NB4 (cell line): Measurements from ENCODE around the gene HARS2.
"Not testable (repeated sequence)": the region's sequence is repeated elsewhere in the genome, so short reads cannot be mapped to it uniquely, and the experiment has no call there.

ENCODE experiments used
- DNase-seq: peaks from one replicate; pipeline ENCODE4 v3.0.0; 2010; ENCODE audit warnings: low read depth
- H3K4me3 ChIP-seq: one replicate; pipeline ENCODE4 v1.5.1; 2011; ENCODE audit warnings: mild to moderate bottlenecking, low read depth, low read length, moderate library complexity
- MAX ChIP-seq: IDR thresholded peaks from 2 replicates; pipeline ENCODE4 v1.6.1; 2011; ENCODE audit warnings: low read depth, low read length
- MYC ChIP-seq: IDR thresholded peaks from 2 replicates; pipeline ENCODE4 v1.6.1; 2011; ENCODE audit warnings: low read depth, low read length
- POLR2A ChIP-seq: IDR thresholded peaks from 2 replicates; pipeline ENCODE4 v1.6.1; 2011; ENCODE audit warnings: mild to moderate bottlenecking; ENCODE audit not compliant: insufficient read length; ENCODE audit errors: extremely low read depth
- TF ChIP-seq, protein P1 (sequence below): IDR thresholded peaks from one replicate; pipeline ENCODE4 v1.5.1; 2012; ENCODE audit warnings: low read depth, low read length

The HARS2 gene, protein sequence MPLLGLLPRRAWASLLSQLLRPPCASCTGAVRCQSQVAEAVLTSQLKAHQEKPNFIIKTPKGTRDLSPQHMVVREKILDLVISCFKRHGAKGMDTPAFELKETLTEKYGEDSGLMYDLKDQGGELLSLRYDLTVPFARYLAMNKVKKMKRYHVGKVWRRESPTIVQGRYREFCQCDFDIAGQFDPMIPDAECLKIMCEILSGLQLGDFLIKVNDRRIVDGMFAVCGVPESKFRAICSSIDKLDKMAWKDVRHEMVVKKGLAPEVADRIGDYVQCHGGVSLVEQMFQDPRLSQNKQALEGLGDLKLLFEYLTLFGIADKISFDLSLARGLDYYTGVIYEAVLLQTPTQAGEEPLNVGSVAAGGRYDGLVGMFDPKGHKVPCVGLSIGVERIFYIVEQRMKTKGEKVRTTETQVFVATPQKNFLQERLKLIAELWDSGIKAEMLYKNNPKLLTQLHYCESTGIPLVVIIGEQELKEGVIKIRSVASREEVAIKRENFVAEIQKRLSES

GRCh38 chr5:140690941-140691924 is at the start of gene HARS2, which contains the start of gene HARS1:
Gene HARS2, plus strand, starts transcription at chr5:140691455. Its CDS starts 194 bp downstream, at chr5:140691649.
Gene HARS1, minus strand, starts transcription at chr5:140691370. Its CDS starts 66 bp downstream, at chr5:140691304.
- DNase-seq: peak; percentile 96
- TF ChIP-seq POLR2A (peak; percentile 88), MAX (peak; percentile 50), MYC (peak; percentile 79)
- TF ChIP-seq, protein P1, sequence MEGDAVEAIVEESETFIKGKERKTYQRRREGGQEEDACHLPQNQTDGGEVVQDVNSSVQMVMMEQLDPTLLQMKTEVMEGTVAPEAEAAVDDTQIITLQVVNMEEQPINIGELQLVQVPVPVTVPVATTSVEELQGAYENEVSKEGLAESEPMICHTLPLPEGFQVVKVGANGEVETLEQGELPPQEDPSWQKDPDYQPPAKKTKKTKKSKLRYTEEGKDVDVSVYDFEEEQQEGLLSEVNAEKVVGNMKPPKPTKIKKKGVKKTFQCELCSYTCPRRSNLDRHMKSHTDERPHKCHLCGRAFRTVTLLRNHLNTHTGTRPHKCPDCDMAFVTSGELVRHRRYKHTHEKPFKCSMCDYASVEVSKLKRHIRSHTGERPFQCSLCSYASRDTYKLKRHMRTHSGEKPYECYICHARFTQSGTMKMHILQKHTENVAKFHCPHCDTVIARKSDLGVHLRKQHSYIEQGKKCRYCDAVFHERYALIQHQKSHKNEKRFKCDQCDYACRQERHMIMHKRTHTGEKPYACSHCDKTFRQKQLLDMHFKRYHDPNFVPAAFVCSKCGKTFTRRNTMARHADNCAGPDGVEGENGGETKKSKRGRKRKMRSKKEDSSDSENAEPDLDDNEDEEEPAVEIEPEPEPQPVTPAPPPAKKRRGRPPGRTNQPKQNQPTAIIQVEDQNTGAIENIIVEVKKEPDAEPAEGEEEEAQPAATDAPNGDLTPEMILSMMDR: no peak
- H3K4me3 ChIP-seq: peak within 1 kb of the TSS; percentile 98

DNA sequence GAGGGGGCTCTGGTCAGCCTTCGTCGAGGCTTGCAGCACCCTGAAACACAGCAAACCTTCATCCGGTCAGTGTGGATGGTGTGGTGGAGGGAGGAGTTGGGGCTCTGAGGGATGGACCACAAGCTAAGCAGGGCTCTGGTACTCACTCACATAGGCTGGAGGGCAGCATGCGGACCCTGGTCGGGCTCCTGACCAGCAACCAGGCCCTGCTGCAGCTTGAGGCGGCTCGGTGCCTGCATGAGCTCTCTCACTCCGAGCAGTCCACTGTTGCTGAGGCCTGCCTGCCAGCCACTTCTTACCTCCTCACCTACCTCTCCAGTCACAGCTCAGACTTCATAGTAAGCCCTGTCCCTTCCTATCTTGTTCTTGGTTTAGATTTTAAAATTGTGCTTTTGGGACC is 49.5 kb upstream of the HARS2 start:
- H3K4me3 ChIP-seq: no peak overlapping the region
- no peak for DNase-seq

GRCh38 chr5:140642718-140643117 is 48.5 kb upstream of the HARS2 start:
- no peak overlapping the region for H3K4me3 ChIP-seq
- no peak for DNase-seq
- TF ChIP-seq, protein P1: no peak

More for the DNA sequence above, 49.5 kb upstream of the HARS2 start:
- TF ChIP-seq MYC (no peak), MAX (no peak), POLR2A (no peak)
- TF ChIP-seq, protein P1: no peak

- peak overlapping the region; percentile 98 for H3K4me3 ChIP-seq
- TF ChIP-seq MYC: no peak
- no peak for TF ChIP-seq POLR2A
- TF ChIP-seq MAX: no peak
- TF ChIP-seq, protein P1: no peak
- DNase-seq: no peak
These were observed 44.2 kb upstream of the HARS2 start for GRCh38 chr5:140647042-140647419.

DNA sequence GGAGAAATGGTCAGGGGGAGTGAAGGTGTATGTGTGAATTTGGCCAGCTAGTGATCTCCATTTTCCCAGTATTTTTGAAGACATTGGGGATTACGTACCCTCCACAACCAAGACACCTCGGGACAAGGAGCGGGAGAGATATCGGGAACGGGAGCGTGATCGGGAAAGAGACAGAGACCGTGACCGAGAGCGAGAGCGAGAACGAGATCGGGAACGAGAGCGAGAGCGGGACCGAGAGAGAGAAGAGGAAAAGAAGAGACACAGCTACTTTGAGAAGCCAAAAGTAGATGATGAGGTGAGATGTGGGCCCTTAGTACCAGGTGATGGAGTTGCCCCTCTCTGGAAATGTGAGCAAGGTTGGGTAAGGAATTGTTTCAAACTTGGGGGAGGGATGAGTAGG is 32.4 kb upstream of the HARS2 start:
- DNase-seq: no peak
- no peak for TF ChIP-seq POLR2A
- no peak for TF ChIP-seq MAX
- TF ChIP-seq, protein P1: no peak
- no peak for TF ChIP-seq MYC
- H3K4me3 ChIP-seq: no peak overlapping the region

GRCh38 chr5:140660371-140660770 is 30.9 kb upstream of the HARS2 start:
- H3K4me3 ChIP-seq, DNase-seq: not testable (repeated sequence)
